Vagina (tissue), 2 donors: ENCODE data around the gene PCF11.

Experiments used
- POLR2AphosphoS5 ChIP-seq, 2 donors: sonication (generic); formaldehyde crosslinking; IDR thresholded peaks; one replicate each; pipeline ENCODE4 v1.9.0; 2017; ENCODE audit warnings: antibody characterized with exemption in 2 of 2, mild to moderate bottlenecking in 2 of 2, low read depth in 1 of 2; ENCODE audit not compliant: insufficient read depth in 1 of 2
- TF ChIP-seq, protein P1 (sequence below), 3 experiments: fragments of 450-650 bp in 2 of 3; fragments of 200-600 bp in 1 of 3; sonication (generic) in 1 of 3; IDR thresholded peaks; one replicate each; pipeline ENCODE4 v1.5.1; 2017 to 2019; ENCODE audit warnings: antibody characterized with exemption in 3 of 3, mild to moderate bottlenecking in 2 of 3, moderate library complexity in 2 of 3

DNA sequence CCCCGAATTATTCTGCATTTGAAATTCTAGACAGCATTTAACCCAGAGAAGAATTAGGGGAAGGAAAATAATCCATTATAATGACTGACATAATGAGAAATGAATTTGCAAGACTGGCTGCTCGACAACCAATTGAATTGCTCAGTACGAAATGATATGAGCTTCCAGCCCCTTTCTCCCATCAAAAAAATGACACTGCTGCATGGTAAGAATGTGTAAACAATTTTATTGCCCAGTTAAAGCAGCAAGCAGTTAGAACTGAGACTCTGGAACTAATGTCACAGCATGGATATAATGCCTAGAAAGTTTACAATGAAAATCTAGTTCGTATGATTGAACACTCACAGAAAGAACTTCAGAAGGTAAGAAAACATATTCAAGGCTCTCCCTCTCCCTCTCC lies 24.7 kb upstream of the PCF11 start:
- TF ChIP-seq POLR2AphosphoS5 (IDR thresholded peaks at IDR 0.05; ENCODE audit: insufficient read depth in 1 of 2, low read depth in 1 of 2): no peak
- TF ChIP-seq, protein P1, sequence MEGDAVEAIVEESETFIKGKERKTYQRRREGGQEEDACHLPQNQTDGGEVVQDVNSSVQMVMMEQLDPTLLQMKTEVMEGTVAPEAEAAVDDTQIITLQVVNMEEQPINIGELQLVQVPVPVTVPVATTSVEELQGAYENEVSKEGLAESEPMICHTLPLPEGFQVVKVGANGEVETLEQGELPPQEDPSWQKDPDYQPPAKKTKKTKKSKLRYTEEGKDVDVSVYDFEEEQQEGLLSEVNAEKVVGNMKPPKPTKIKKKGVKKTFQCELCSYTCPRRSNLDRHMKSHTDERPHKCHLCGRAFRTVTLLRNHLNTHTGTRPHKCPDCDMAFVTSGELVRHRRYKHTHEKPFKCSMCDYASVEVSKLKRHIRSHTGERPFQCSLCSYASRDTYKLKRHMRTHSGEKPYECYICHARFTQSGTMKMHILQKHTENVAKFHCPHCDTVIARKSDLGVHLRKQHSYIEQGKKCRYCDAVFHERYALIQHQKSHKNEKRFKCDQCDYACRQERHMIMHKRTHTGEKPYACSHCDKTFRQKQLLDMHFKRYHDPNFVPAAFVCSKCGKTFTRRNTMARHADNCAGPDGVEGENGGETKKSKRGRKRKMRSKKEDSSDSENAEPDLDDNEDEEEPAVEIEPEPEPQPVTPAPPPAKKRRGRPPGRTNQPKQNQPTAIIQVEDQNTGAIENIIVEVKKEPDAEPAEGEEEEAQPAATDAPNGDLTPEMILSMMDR (IDR thresholded peaks at IDR 0.05): no peak
